HCT116 (cell line): Measurements from ENCODE around the gene NIPAL1. TPM values are rescaled to one million over a fixed set of nuclear protein-coding genes. Genes with fewer than 3 reads are reported as not detected.

Experiments used
- ATAC-seq: fragments of 200-7000 bp; cut with Tn5 transposase; 2 replicates; pipeline ENCODE4 v1.9.1; 2020; ENCODE audit warnings: mild to moderate bottlenecking, moderate library complexity
- BruUV-seq: library from RNA; stranded (reverse); fragments of 400-500 nt; replicated peaks from 2 replicates; lab custom pipeline; 2021; lab: Mats Ljungman, UMichigan
- CTCF ChIA-PET: fragments of 300-600 bp; sonication (Branson Sonifier 250); formaldehyde crosslinking; loops from one replicate; lab custom pipeline; 2021; ENCODE audit warnings: antibody characterized with exemption; lab: Charles Lee
- POLR2A ChIA-PET: fragments of 300-600, 350-600 bp; sonication (Branson Sonifier 250); formaldehyde crosslinking; loops from one replicate; lab custom pipeline; 2021; ENCODE audit warnings: antibody characterized with exemption; lab: Charles Lee
- RAD21 ChIA-PET, 2 experiments: fragments of 300-600 bp; sonication (Branson Sonifier 250); formaldehyde crosslinking; loops; one replicate each; lab custom pipeline; 2023; ENCODE audit warnings: low total read pairs in 2 of 2; ENCODE audit not compliant: uncharacterized antibody in 2 of 2, unreplicated experiment in 2 of 2, low non-redundant PET in 1 of 2; lab: Charles Lee
- DNase-seq: peaks from one replicate; pipeline ENCODE4 v3.0.0-alpha.2; 2010; ENCODE audit warnings: low read depth, low spot score
- H2AFZ ChIP-seq: fragments of 200-600 bp; shearing (Covaris generic), sonication (generic); 2 replicates; pipeline ENCODE4 v1.6.1; 2017; ENCODE audit warnings: low read depth, mixed run types, mixed read lengths, antibody characterized with exemption, low read length; ENCODE audit not compliant: poor library complexity, severe bottlenecking
- H3K27ac ChIP-seq: 2 replicates; pipeline ENCODE4 v1.5.1; 2012; ENCODE audit warnings: low read depth, low read length
- H3K27me3 ChIP-seq: fragments of 200-600 bp; sonication (generic); 2 replicates; pipeline ENCODE4 v1.6.1; 2016; ENCODE audit warnings: mixed run types, low read length, mixed read lengths; ENCODE audit not compliant: insufficient read depth
- H3K36me3 ChIP-seq, 2 experiments: fragments of 200-500 bp in 1 of 2; fragments of 200-600 bp in 1 of 2; sonication (Bioruptor generic) in 1 of 2; sonication (generic) in 1 of 2; 2 replicates each; pipeline versions ENCODE4 v1.5.1 to v1.6.1; 2014 to 2016; ENCODE audit warnings: low read length in 2 of 2, inconsistent platforms in 1 of 2, mixed read lengths in 1 of 2, mixed run types in 1 of 2; ENCODE audit not compliant: insufficient read depth in 2 of 2, control insufficient read depth in 1 of 2
- H3K4me1 ChIP-seq, 2 experiments: fragments of 200-600 bp in 1 of 2; sonication (generic) in 1 of 2; 2 replicates each; pipeline versions ENCODE4 v1.5.1 to v1.6.1; 2012 to 2017; ENCODE audit warnings: low read length in 2 of 2, inconsistent platforms in 1 of 2, mild to moderate bottlenecking in 1 of 2, mixed read lengths in 1 of 2, mixed run types in 1 of 2, moderate library complexity in 1 of 2; ENCODE audit not compliant: insufficient read depth in 2 of 2, control insufficient read depth in 1 of 2
- H3K4me2 ChIP-seq: fragments of 200-600 bp; sonication (generic); 2 replicates; pipeline ENCODE4 v1.6.1; 2017; ENCODE audit warnings: mixed run types, low read length, mixed read lengths
- H3K4me3 ChIP-seq, 2 experiments: fragments of 200-600 bp in 1 of 2; sonication (generic) in 1 of 2; replicated peaks in 1 of 2; 2 replicates each; pipeline ENCODE4 v1.5.1; 2011 to 2016; ENCODE audit warnings: low read length in 2 of 2, control low read depth in 1 of 2, low read depth in 1 of 2, mild to moderate bottlenecking in 1 of 2, mixed read lengths in 1 of 2, mixed run types in 1 of 2
- H3K79me2 ChIP-seq: fragments of 200-600 bp; sonication (generic); 2 replicates; pipeline ENCODE4 v1.6.1; 2017; ENCODE audit warnings: mild to moderate bottlenecking, mixed run types, low read length, moderate library complexity, mixed read lengths; ENCODE audit not compliant: insufficient read depth
- H3K9ac ChIP-seq: fragments of 200-600 bp; sonication (generic); 2 replicates; pipeline ENCODE4 v1.6.1; 2016; ENCODE audit warnings: low read length, mixed read lengths
- H3K9me2 ChIP-seq: fragments of 200-600 bp; sonication (generic), shearing (Covaris generic); 2 replicates; pipeline ENCODE4 v1.6.1; 2017; ENCODE audit warnings: mixed run types, mild to moderate bottlenecking, moderate library complexity; ENCODE audit not compliant: insufficient read depth
- H3K9me3 ChIP-seq, 2 experiments: fragments of 200-500 bp in 1 of 2; fragments of 200-600 bp in 1 of 2; sonication (Bioruptor generic) in 1 of 2; sonication (generic) in 1 of 2; 2 replicates each; pipeline ENCODE4 v1.6.1; 2014 to 2017; ENCODE audit warnings: low read length in 2 of 2, mixed read lengths in 2 of 2, inconsistent platforms in 1 of 2, low read depth in 1 of 2, mild to moderate bottlenecking in 1 of 2, mixed run types in 1 of 2, moderate library complexity in 1 of 2; ENCODE audit not compliant: control insufficient read depth in 1 of 2, insufficient read depth in 1 of 2
- H4K20me1 ChIP-seq: fragments of 200-600 bp; sonication (generic), shearing (Covaris generic); 2 replicates; pipeline ENCODE4 v1.6.1; 2017; ENCODE audit warnings: mixed run types, mild to moderate bottlenecking, moderate library complexity; ENCODE audit not compliant: insufficient read depth
- ATF3 ChIP-seq: IDR thresholded peaks from 2 replicates; pipeline ENCODE4 v1.6.1; 2012
- CEBPB ChIP-seq: IDR thresholded peaks from 2 replicates; pipeline ENCODE4 v1.6.1; 2012; ENCODE audit warnings: low read depth
- CTCF ChIP-seq, 3 experiments: fragments of 200-600 bp in 1 of 3; sonication (generic) in 1 of 3; IDR thresholded peaks in 2 of 3; conservative IDR thresholded peaks in 1 of 3; 2 replicates each; pipeline ENCODE4 v1.5.1; 2012 to 2017; ENCODE audit warnings: low read depth in 2 of 3, low read length in 2 of 3, antibody characterized with exemption in 1 of 3, borderline replicate concordance in 1 of 3, control low read depth in 1 of 3, mild to moderate bottlenecking in 1 of 3, mixed read lengths in 1 of 3, mixed run types in 1 of 3, moderate library complexity in 1 of 3; ENCODE audit not compliant: insufficient read depth in 1 of 3
- EGR1 ChIP-seq: IDR thresholded peaks from 2 replicates; pipeline ENCODE4 v1.6.1; 2012; ENCODE audit warnings: low read depth
- EZH2 ChIP-seq: fragments of 200-600 bp; sonication (generic); IDR thresholded peaks from 2 replicates; pipeline ENCODE4 v1.6.1; 2017; ENCODE audit warnings: antibody characterized with exemption, mixed run types
- FOSL1 ChIP-seq: IDR thresholded peaks from 2 replicates; pipeline ENCODE4 v1.6.1; 2012; ENCODE audit warnings: low read depth
- JUND ChIP-seq: IDR thresholded peaks from 2 replicates; pipeline ENCODE4 v1.6.1; 2012
- MAX ChIP-seq: IDR thresholded peaks from 2 replicates; pipeline ENCODE4 v1.6.1; 2012
- POLR2A ChIP-seq: IDR thresholded peaks from 2 replicates; pipeline ENCODE4 v1.7.0; 2011; ENCODE audit warnings: borderline replicate concordance; ENCODE audit not compliant: insufficient read depth, insufficient read length; ENCODE audit errors: extremely low read depth
- POLR2AphosphoS5 ChIP-seq: IDR thresholded peaks from 2 replicates; pipeline ENCODE4 v1.6.1; 2011; ENCODE audit warnings: mild to moderate bottlenecking, low read depth, low read length, moderate library complexity
- RAD21 ChIP-seq: IDR thresholded peaks from 2 replicates; pipeline ENCODE4 v1.6.1; 2012; ENCODE audit warnings: low read depth, mild to moderate bottlenecking
- SIN3A ChIP-seq: IDR thresholded peaks from 2 replicates; pipeline ENCODE4 v1.6.1; 2012; ENCODE audit warnings: low read depth
- SP1 ChIP-seq: IDR thresholded peaks from 2 replicates; pipeline ENCODE4 v1.6.1; 2012; ENCODE audit warnings: low read depth
- SRF ChIP-seq: IDR thresholded peaks from 2 replicates; pipeline ENCODE4 v1.6.1; 2012; ENCODE audit warnings: low read depth
- YY1 ChIP-seq: IDR thresholded peaks from 2 replicates; pipeline ENCODE4 v1.6.1; 2011; ENCODE audit warnings: low read length, low read depth, moderate library complexity, mild to moderate bottlenecking; ENCODE audit not compliant: insufficient replicate concordance; ENCODE audit errors: extremely low read depth
- ZBTB33 ChIP-seq: IDR thresholded peaks from 2 replicates; pipeline ENCODE4 v1.6.1; 2011; ENCODE audit warnings: mild to moderate bottlenecking, low read length, moderate library complexity; ENCODE audit not compliant: insufficient replicate concordance; ENCODE audit errors: extremely low read depth
- ZFX ChIP-seq: fragments of 450-650 bp; IDR thresholded peaks from 2 replicates; pipeline ENCODE4 v1.6.1; 2017
- ZNF274 ChIP-seq: fragments of 200-500 bp; sonication (Bioruptor generic); IDR thresholded peaks from 2 replicates; pipeline ENCODE4 v1.6.1; 2014; ENCODE audit warnings: mild to moderate bottlenecking, low read depth, low read length, inconsistent platforms
- intact Hi-C: fragments of 100-400 bp; cut with micrococcal nuclease; formaldehyde crosslinking; loops from 2 replicates; pipeline ENCODE4 v1.10.0; 2022
- total RNA-seq: library from RNA; stranded (reverse); gene quantifications from one replicate; pipeline ENCODE4 v1.2.1, GENCODE V29; 2021; ENCODE audit not compliant: unreplicated experiment

NIPAL1 gene
- total RNA-seq, 1 experiment from 2014 or later: 7.0 TPM

GRCh38 chr4:48067536-48067935 is 51.0 kb downstream of the NIPAL1 start:
- Histone ChIP-seq H3K79me2 (no peaks in the 10 kb centered on the region), H3K36me3 (no peaks in the 10 kb centered on the region), H2AFZ (no peak overlapping the region), H3K4me2 (no peak overlapping the region)
- no TSS peak for BruUV-seq
- CTCF ChIA-PET: no interaction called here
- DNase-seq: no peak
- no peak for ATAC-seq
- POLR2A ChIA-PET: no interaction called here
- intact Hi-C loops: no loop called here
- no peak for TF ChIP-seq MAX
- TF ChIP-seq, all 23 proteins: peak for 0
- Histone ChIP-seq H4K20me1 (no peaks in the 10 kb centered on the region), H3K9me2 (no peaks in the 10 kb centered on the region), H3K4me1 (peaks cover 0 to 6% of the 10 kb centered on the region in 2 experiments; a peak in 1 of 4 replicates), H3K27ac (no peak overlapping the region), H3K9me3 (no peaks in the 10 kb centered on the region), H3K4me3 (no peak overlapping the region), H3K9ac (no peak overlapping the region), H3K27me3 (no peaks in the 10 kb centered on the region)
- RAD21 ChIA-PET: no interaction called here

- Histone ChIP-seq H3K9me3 (no peaks in the 10 kb centered on the region), H3K27ac (no peak overlapping the region), H3K36me3 (no peaks in the 10 kb centered on the region), H3K4me1 (peaks cover 0 to 6% of the 10 kb centered on the region in 2 experiments; a peak in 1 of 4 replicates), H4K20me1 (no peaks in the 10 kb centered on the region), H3K9me2 (no peaks in the 10 kb centered on the region), H3K9ac (no peak overlapping the region), H3K79me2 (no peaks in the 10 kb centered on the region), H3K27me3 (no peaks in the 10 kb centered on the region), H3K4me3 (no peak overlapping the region), H2AFZ (no peak overlapping the region), H3K4me2 (no peak overlapping the region)
- ChIA-PET CTCF (interaction anchor here (1.0 kb wide), 1 partner anchor 34 kb away, joined by 3 read pairs; no protein-coding TSS in a partner anchor), RAD21 (no interaction called here), POLR2A (no interaction called here)
- intact Hi-C loops: no loop called here
- no TSS peak for BruUV-seq
- ATAC-seq (no peak), DNase-seq (no peak)
- TF ChIP-seq SIN3A (no peak), SP1 (no peak), ATF3 (no peak), YY1 (no peak), MAX (no peak), ZFX (no peak), ZBTB33 (no peak), ZNF274 (no peak), SRF (no peak), CEBPB (no peak), RAD21 (no peak), EGR1 (no peak), EZH2 (no peak), POLR2AphosphoS5 (no peak), CTCF (IDR thresholded peaks at IDR 0.05 in 2 of 3, conservative IDR thresholded peaks at IDR 0.05 in 1 of 3; ENCODE audit: borderline replicate concordance in 1 of 3, insufficient read depth in 1 of 3, low read depth in 2 of 3, low read length in 2 of 3) (no peak), JUND (no peak), FOSL1 (no peak), POLR2A (no peak)
Measured at GRCh38 chr4:48068182-48068581, 51.6 kb downstream of the NIPAL1 start.
